ENCODE results near the gene FBXO15. TPM values are rescaled to one million over a fixed set of nuclear protein-coding genes. Genes with fewer than 3 reads are reported as not detected.

FBXO15 gene
- polyA plus RNA-seq, 3 donors = 3.3 to 7.6 (median 4.4) TPM

DNA sequence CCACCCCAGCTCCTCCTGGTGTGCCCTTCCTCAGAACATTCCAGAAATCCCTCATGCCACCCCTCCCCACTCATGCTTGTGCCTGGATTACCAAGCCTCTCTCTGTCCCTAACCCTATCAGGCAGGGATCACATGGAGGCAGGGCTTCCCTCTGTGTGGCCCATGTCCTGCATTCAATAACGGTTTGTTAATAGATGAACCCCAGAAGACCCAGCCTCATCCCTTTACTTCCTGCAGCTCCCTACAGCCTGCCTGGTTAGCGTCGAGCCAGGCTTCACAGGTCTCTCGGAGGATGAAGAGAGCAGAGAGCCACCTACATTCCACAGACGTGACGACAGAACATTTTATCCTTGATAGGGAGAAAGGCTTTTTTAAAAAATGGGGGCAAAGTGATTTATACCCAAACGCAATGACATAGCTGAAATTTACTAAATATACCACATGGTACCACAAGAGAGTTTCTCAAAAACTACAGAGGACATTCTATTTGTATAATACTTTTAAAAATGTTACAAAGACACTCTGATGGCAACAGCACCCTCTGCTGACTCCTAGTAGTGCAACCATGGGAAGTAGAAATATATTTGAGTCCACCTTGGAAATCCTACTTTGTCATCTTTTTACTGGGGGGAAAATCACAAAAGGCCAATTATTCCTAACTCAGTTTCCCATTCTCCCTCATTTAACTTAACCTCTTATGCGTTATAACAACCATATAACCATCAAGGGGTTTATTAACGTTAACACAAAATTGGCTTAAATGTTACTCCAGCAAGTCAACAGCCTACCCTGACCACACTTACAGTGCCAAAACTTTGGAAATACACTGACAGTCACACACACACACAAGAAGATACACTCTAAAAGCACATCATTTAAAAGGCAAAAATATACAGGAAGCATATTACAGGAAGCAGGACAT lies 30.7 kb downstream of the FBXO15 start:
- DNase-seq = peak; percentile 26

DNA sequence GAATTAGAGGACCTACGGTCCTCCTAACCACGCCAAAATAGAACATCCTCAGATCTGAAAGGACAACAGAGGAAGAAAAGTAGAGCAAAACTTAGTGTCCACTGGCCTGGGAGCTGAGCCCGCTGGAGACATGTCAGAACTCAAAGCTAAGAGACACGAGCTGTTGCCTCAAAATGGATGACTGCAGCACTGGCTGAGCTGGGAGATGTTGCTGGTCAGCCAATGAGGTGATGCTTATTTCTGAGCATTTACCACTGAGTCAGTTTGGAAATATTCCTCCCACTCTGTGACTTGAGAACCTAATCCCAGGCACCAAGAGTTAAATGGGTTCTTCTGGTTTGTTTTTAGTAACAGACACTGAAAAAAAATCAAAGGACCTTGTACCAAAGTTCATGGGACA lies 32.6 kb downstream of the FBXO15 start:
- no peak for DNase-seq

DNA sequence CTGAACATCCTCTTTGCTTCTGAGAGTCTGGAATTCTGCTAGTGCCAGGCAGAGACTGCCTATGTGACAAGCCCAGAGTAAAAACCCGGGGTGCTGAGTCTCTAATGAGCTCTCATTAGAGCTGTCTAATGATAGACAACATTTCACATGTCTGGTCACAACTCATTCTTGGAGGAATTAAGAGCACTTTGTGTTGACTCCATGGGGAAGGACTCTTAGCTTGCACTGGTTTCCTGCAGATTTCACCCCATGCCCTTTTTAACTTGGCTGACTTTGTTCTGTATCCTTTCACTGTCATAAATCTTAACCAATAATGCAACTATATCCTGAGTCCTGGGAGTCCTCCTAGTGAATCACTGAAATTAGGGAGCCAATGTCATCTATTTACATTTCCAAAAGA lies 33.5 kb downstream of the FBXO15 start:
- DNase-seq = peak; percentile 14

DNA sequence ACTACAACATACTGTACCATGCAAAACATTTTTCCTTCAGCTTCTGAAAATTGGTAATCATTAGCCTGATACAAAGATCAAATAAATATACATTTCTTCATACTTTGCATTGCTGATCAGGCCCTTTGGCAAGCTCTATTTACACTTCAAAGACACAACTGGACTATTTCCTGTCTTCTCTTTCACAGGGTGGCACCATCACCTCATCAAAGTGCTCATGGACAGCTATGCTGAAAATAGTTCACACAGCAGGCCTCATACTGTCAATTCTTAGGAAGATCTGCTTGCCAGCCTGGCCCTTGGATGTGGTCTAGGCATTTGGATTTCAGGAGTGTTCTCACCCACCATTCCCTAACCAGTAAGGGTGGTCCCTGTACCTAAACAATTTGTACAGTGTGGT lies 33.9 kb downstream of the FBXO15 start:
- no peak for DNase-seq

DNA sequence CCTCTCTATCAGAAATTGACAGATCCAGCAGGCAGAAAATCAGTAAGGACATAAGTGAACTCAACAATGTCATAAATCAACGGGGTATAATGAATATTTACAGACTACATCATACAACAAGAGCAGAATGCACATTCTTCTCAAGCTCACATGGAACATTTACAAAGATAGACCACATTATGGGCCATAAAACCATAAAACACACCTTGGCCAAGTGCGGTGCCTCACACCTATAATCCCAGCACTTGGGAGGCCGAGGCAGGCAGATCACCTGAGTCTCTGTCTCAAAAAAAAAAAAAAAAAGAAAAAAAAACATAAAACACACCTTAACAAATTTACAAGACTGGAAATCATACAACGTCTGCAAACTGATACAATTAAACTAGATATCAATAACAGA lies 36.7 kb downstream of the FBXO15 start:
- no peak for DNase-seq

DNA sequence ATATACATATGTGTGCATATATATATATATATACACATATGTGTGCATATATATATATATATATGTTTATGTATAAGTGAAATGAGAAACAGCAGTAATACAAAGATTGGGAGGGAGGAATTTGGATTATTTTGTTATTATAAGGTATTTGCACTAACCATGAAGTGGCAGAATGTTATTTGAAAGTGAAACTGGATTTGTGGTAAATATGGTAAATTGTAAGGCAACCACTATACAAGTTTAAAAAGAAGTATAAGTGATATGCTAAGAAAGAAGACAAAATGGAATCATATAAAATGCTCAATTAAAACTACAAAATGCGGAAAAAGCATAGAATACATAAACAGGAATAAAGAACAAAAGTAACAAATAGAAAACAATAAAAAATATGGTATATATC lies 37.5 kb downstream of the FBXO15 start:
- DNase-seq = no peak

DNA sequence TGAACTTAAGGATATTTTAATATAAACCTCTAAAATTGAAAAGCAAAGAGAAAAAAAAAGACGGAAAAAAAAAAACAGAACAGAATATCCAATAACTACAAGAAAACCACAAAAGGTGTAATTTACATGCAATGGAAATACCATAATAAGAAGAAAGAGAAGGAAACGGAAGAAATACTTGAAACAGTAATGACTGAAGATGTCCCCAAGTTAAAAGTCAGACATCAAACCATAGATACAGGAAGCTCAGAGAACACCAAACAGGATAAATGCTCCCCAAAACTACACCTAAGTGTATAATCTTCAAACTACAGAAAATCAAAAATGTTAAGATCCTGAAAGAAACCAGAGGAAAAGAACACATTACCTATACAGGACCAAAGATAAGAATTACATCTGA lies 39.2 kb downstream of the FBXO15 start:
- no peak for DNase-seq

DNA sequence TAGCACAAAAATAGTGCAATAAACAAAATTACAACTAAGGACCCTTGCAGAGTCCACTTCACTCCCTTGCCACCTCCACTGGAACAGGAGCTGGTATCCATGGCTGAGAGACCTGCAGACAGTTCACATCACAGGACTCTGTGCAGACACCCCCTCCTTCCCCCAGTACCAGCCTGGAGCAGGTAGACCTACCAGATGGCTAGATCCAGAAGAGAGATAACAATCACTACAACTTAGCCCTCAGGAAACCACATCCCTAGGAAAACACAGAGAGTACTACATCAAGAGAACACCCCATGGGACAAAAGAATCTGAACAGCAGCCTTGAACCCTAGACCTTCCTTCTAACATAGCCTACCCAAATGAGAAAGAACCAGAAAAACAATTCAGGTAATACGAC lies 49.8 kb downstream of the FBXO15 start:
- DNase-seq = no peak

DNA sequence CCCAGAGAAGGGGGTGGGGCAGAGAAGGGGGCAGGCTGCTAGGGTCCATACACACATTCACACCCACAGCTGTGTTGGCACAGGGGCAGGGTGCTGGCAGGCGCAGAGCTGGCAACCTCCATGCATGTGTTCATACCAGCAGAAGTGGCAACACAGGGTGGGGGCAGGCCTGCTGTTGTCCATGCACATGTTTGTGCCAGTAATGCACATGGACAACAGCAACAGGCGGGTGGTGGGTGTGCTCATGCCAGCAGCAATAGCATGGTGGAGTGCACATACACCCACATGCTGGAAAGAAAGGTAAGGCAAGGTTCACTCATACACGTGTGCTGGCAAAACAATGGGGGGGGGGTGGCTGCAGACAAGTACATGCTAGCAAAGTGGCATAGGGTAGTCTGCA lies 54.7 kb downstream of the FBXO15 start:
- DNase-seq = no peak

DNA sequence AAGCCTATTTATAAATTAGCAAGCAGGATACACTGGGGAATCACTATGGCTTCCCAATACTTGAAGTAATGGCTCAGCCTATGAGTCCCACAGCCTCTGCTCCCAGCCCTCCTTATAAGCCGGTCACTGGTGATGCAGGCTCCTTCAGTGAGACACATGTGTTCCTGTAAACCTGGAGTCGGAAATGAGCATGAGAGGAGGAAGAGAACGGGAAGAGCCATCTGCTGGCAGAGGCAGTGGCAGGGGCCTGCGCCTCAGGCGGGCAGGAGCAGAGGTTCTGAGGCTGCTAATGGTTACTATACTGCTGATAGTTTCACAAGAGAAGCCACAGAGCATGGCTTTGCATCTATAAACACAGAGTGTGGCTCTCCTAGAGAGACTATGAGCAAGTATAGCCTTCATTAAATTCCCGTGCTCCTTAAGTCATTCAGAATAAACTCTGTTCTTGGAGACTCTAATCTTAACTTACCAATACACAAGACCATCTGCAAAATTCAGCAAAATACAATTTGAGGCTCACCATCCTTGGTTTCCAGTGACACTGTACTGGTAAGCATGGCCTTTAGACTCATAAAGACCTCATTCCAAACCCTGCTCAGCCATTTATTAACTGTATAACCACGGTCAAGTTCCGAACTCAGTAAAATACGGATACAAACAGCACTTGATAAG lies 63.3 kb downstream of the FBXO15 start:
- no peak for DNase-seq

DNA sequence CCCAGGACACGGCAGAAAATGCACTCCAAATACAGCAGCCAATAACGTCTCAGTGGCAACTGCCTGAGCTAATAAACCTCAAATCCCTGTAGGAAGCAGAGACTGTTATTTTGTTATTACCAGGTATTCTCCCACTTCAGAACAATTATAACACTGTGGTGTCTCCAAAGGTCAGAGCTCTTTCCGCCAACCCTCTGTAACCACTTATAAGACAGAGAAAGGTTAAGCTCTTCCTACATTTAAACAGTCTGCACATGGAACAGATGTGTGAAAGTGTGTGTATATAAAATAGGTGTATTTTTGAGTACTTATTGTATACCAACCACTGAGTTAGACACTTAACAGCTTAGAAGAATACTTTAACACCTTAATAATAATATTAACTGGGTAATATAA lies 64.1 kb downstream of the FBXO15 start:
- DNase-seq = no peak

DNA sequence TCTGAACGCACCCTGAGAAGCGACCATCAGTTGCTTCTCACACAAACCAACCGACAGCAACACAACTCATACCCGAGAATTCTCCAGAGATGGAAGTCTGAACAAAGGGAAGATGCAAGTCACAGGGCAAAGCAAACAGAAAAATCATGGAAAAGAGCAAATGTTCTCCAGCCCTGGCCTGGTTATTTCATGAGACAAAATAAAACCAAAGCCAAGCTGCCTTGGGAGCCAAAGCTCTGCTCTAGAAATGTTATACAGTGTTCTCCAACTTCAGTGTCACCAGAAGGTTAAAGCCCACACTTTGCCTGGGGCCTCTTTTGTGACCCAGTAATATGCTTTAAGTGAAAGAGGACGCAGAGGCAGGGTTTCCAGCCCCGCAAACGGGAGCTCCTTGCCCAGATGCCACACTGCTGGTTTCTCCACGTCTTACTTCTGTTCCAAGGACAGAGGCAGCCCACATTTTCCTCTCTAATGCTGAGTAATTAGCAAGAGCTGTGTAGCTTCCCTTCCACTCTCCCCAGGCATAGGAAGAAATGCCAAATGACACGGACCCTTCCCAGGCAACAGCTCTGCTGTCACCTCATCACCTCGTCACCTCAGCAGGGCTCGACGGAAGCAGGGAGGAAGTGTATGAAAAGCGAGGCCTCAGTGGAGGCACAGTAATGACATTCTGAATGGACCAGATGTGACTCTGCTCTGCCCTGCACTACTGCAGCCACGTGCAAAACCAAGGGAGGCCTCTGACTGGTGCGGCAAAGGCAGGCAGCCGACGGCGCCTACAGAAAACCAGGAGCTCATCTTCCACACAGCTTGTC lies 64.7 kb downstream of the FBXO15 start:
- no peak for DNase-seq

DNA sequence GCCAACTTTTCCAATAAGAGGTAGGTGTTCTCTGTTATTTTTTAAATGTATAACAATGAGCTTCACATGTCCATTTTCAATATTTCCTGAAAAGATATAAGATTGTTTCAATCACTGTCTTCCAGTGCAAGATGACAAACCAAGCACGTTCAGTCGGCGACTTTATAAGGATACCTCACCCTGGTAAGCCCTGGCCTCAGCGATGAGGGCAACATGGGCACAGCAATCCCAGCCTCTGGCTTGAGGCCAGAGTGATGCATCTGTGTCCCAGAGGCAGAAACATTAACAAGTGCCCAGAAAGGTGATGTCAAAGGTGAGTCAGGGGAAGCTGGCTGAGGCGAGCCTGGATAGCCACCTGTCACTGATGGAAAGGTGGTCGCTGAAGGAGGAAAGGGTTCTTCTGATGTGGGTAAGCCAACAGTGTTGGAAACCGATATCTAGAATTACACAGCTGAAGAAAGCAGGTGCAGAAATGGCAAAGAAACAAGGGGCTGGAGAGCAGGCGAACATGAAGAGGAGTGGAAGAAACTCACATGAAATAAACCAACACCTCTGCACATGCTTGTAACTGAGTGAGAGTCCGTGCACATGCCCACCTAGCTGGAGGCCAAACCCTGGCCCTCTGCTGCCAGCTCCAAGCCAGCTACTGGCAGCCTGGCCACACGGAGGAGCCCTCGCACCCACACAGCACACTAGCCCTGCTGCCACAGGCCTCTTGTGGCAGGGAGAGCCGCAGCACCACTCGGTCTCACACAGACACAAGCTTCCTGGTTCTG lies 65.5 kb downstream of the FBXO15 start:
- no peak for DNase-seq

DNA sequence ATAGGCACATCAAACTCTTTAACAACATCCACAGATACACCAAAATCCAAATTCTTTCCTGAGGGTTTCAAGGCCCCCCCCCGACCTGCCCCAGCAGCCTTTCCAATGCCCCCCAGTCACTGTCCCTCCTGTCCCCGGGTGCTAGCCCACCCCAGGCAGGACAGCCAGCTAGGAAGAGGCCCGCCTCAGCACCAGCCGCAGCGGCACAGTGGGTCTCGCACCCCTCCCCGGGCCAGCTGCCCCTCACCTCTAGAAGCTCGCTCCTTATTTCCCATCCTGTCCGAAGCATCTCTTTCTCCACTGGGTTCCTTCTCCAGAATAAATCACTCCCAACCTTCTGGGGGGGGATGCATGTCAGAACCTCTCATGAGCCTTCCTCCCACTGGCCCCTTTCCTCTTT lies 69.4 kb downstream of the FBXO15 start:
- no peak for DNase-seq

DNA sequence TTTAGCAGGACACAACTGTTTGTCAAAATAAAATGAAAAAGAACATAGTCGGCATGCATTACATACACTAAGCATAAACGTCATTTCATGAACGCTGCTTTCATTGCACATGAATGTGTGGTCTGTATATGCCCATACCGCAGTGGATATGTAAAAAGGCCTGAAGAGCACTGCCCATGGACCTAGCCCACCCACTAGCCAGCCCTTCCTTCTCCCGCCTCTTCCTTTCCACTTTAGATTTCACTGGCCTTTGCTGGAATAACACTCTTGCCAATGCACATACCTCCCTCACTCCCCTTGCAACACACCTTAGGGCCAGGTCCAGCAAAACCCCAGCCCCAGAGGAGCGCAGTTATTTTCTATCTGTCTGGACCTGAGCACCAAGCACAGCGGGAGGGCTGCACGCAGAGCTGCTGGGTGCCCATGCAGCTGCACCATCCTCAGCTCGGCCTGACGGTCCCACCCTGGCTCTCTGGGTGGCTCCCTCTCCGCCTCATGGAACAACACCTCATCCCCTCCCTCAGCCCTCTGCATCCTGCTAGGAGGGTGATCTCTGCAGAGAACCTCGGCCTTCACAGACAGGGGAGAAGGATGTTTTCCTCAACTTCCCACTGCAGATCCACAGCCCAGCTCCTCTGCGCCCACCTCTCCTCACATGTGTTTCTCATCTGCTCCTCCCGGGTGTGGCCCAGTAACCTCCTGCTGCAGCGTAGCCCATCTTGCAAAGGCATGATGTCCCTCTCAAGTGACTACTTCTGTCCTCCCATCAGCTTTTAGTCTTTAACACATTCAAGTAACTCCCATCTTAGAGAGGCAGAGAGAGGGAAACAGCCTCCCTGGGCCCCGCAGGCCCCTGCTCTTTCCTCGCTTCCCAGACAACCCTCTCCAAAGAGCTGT lies 72.7 kb downstream of the FBXO15 start:
- DNase-seq = no peak

DNA sequence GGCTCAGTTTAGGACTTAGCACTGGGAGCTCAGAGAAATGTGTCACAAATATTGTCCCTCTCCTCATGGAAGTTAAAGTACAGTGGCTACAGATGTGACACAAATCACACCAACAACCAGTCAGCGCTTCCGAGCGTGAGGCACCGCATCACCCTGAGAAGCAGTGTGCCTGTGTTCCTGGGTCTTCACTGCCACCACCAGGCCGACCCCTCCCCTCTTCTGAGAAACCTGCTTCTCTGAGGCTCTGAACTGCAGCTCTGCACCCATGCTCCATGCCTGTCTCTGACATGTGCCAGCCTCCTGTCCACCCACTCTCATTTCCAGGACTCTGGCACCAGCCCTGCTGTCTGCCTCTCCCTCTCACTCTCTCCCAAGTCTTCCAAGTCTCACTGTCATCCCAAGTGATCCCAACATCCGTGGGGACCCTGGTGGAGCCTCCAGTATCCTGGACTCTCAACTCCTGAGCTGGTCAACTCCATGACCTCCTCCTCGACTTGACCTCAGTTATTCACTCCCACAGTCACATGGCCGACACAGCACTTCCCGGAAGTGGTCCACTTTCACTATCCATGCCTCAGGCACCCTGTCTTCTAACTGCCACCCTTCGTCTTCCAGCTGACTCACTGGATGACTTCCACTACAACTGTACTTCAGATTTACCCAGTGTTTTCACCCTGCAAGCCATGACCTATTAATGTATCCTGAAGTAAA lies 73.5 kb downstream of the FBXO15 start:
- no peak for DNase-seq

DNA sequence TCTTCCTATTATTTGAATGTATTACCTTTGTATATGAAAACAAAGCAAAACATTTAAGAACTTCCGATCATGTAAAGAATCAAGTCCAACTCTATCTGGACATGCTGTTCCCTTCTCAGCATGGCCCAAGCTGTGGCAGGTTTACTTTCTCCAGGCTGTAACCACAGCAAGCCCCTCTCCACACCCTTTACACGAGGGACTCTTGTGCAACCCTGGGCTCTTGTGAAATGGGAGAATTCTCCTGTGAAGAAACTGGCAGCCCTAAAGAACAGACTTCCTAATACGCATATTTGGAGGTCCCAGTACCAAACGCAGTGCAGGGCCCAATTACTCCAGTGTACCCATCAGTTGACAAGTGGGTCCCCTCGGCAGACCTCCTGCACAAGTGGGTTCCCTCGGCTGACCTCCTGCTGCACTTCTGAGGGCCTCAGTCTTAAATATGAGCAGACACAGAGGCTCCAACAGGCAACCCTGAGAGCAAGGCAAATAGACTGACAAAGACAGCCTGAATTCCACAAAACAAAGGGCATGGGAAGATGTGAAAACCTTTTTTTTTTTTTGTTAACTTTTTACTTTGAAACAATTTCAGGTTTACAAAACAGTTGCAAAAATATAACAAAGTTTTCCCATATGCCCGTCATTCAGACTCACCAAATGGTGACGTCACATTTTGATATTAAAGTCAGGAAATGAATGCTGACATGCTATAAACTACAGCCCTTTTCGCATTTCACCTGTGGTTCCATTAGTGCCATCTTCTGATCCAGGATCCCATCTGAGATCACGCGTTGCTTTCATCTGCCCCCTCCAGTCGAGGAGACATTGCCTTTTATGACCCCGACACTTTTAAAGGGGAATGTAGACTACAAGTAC lies 78.2 kb downstream of the FBXO15 start:
- no peak for DNase-seq

DNA sequence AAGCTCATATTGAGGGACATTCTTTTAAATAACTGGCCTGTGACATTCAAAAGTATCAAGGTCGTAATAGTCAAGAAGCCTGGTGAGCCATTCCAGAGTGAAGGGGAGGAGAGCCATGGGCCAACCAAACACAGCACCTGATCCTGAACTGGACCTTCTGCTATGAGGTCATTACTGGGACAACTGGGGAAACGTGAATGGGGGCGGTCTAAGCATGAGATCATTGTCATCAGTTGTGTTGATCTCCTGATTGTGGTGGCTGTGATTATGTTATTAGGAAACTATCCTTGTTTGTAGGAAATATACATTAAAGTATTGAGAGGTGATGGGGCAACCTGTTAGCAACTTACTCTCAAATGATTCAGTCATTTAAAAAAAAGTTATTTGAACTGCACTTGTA lies 79.3 kb downstream of the FBXO15 start:
- DNase-seq = no peak

DNA sequence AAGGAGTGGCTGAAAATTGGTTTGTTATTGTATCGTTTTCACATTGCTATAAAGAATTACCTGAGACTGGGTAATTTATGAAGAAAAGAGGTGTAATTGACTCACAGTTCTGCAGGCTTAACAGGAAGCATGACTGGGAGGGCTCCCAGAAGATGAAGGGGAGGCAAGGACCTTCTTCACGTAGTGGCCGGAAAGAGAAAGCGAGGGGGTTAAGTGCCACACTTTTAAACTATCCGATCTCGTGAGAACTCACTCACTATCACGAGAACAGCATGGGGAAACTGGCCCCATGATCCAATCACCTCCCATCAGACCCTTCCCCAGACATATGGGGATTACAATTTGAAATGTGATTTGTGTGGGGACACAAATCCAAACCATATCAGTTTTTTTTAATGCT lies 81.6 kb downstream of the FBXO15 start:
- DNase-seq = no peak

Measured in renal pelvis (tissue), 4 donors.